NCI-H82 treated with DMSO at 0.1 percent for 48 hours (cell line): ENCODE results near the gene KMT5B.

Source experiments
- DNase-seq: peaks from one replicate; lab custom pipeline; 2025; ENCODE audit not compliant: unreplicated experiment; lab: John Stamatoyannopoulos, UW

The KMT5B gene

GRCh38 chr11:68146010-68146540 lies 67.0 kb downstream of the KMT5B start:
- DNase-seq: no peak

DNA sequence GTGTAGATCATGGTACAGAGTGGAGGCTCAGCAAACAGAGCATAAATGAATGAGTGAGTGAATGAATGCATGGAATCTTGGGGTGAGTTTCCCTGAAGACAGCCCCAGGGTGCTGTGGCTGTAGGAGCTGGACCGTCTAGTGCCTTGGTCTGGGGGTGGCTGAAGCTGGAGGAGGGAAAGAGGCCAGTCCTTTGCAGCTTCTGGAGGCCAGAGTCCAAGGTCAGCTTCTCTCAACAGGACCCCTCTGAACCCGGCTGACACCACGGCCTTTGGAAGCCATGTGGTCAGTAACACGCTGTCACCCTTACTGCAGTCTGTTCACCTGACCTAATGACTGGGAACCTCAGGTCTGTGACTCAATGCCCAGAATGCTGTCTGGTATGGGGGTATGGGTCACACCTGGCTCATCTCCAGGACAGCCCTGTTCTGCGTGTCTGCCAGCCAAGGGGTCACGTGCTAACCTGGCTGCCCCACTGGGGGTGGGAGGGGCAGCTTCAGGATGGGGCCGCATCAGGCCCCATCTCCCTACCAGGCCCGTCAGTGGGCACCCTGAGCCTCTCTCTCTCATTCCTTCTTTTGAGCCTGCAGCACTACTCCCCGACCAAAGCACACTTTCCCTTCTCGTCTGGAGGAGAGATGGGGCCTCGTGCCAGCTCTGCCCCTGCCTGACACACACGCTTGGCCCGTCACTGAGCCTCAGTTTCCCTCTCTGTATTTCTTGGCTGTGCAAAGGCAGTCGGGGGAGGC lies 67.8 kb downstream of the KMT5B start:
- DNase-seq: no peak

DNA sequence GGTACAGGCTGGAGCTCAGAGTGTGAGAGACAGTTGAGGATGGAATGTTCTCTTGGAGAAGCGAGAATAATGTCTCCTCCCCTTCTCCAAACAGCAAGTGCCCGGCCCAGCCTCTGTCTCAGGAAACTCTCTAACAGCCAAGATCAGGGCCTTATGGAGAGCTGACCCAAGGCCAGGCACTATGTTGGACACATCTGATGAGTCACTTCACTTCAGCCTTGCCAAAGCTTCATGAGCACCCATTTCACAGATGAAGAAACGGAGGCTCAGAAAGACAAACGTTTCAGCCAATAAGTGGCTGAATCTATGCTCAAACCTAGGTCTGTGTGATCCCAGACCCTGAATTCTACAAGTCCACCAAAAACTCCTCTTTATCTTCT lies 69.8 kb downstream of the KMT5B start:
- no peak for DNase-seq

GRCh38 chr11:68142441-68143309 lies 70.4 kb downstream of the KMT5B start:
- DNase-seq: no peak

DNA sequence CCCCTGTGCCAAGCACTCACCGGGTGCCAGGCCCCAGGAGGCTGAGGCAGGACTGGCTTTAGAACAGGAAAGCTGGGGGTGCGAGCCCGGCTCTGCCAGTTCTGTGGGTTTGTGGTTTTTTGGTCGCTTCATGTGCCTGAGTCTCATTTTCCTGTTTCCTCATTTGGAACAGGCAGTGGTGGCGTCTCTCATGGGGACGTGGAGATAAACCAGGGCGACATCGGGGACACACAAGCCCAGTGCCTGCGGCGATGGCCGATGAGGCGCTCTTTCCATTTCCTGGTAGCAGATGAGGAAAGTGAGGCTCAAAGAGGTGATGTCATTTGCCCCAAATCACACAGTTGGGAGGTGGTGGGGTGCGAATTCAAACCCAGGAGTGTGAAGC lies 71.1 kb downstream of the KMT5B start:
- DNase-seq: no peak

DNA sequence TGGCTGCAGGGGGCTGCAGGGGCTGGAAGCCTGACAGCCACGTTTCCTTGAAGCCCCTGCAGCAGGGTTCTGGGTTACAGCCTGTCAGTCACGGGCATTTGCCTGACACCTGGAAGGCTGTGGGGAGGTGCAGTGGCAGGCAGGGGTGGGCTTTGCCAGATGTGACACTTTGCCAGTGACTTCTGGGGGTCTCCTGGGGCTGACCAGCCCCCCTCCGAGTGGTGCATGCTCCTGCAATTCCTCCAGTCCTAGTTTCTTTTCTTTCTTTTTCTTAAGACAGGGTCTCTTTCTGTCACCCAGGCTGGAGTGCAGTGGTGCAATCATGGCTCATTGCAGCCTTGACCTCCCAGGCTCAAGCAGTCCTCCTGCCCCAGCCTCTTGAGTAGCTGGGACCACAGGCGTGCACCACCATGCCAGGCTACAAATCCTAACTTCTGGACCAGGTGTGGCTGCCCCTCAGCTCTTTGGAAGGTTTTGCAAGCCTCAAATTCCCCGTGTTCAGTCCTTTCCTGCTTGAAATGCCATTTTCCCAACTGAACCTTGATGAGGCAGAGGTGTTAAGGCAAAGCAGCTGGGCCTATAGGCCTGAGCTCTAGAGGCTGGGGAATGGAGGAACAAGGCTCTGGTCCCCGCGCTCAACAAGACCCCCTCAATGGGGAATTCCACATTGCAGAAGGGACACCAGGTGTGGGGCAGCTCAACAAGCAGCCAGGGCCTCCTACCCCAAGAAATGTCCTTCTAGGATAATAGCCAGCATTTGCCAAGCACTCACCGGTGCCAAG lies 71.7 kb downstream of the KMT5B start:
- no peak for DNase-seq

DNA sequence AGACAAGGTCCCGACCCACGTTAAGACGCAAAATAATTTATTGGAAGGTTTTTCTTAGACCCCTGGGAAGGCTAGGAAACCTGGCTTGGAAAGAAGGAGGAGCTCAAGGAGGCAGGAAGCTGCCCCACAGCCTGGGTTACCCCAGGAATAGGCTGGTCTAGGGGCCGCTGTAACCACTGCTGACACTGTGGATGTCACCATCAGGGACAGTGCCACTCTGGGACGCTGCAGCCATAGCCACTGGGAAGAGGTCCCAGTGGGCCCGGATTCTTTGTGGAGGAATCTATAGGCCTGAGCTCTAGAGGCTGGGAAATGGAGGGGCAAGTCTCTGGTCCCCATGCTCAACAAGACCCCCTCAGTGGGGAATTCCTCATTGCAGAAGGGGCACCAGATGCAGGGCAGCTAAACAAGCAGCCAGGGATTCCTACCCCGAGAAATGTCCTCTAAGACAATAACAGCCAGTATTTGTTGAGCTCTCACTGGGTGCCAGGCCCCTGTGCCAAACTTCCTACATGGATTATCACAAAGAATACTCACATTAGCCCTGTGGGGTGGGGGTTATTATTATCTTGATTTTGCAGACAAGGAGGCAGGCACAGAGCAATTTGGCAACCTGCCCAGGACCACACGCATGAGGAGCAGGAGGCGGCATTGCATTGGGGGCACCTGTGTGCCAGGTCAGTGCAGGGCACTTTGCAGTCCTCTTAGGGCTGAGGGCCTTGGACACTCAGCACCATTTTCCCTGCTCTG lies 72.4 kb downstream of the KMT5B start:
- no peak for DNase-seq

GRCh38 chr11:68138237-68138636 lies 74.9 kb downstream of the KMT5B start:
- DNase-seq: no peak

DNA sequence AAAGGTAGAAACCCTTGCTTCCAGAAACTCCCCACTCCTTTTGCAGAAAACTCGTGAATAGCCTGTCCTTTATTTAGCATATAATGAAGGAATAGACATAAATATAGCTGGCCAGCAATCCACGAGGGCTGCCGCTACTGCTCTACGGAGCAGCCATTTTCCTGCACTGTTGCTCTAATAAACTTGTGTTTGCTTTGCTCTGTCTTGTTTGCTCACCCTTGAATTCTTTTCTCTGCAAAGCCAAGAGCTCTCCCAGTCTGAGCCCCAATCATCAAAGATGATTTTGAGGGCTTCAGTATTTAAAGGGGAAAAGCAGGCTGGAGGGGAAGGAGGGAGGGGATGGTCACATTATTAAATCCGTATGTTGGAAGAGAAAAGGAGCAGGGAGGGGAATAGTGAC lies 75.3 kb downstream of the KMT5B start:
- DNase-seq: no peak

GRCh38 chr11:68136866-68137265 lies 76.2 kb downstream of the KMT5B start:
- no peak for DNase-seq

- DNase-seq: no peak
These were observed 77.9 kb downstream of the KMT5B start for GRCh38 chr11:68135161-68135560.

DNA sequence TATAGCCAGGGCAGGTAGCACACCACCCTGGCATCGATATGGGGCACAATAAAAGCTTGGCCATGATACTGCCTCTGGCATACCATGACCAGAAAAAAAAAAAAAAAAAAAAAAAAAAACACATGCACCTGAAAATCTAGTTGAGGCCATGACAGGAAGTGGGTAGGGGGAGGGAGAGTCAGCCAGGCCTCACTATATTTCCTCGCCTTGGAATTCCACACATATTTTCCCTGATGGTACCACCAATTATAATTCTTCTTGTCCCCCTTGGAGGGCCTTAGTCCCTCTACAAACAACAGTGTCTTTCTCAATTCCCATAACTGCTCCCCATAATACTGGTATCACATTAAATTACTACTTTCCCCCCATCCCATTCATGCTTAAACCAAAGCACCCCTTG lies 79.3 kb downstream of the KMT5B start:
- no peak for DNase-seq

GRCh38 chr11:68130121-68130520 lies 83.0 kb downstream of the KMT5B start:
- DNase-seq: no peak

- peak; percentile 1 for DNase-seq
These were observed 84.3 kb downstream of the KMT5B start for GRCh38 chr11:68128682-68129327.

- no peak for DNase-seq
These were observed 85.1 kb downstream of the KMT5B start for GRCh38 chr11:68127714-68128681.

GRCh38 chr11:68125164-68125563 lies 87.9 kb downstream of the KMT5B start:
- DNase-seq: no peak

- no peak for DNase-seq
These were observed 90.1 kb downstream of the KMT5B start for GRCh38 chr11:68122936-68123539.

GRCh38 chr11:68121067-68121899 lies 91.8 kb downstream of the KMT5B start, which contains the start of gene CHKA:
CHKA (minus strand) TSS chr11:68121388; CDS start chr11:68121177, 211 bp downstream.
- DNase-seq: peak; percentile 43
